GM23338 (cell line): Measurements from ENCODE around the gene ZNF267. TPM values are rescaled to one million over a fixed set of nuclear protein-coding genes. Genes with fewer than 3 reads are reported as not detected.
"Not testable (repeated sequence)": the region's sequence is repeated elsewhere in the genome, so short reads cannot be mapped to it uniquely, and the experiment has no call there.

Experiments
- ATAC-seq: fragments of 200-7000 bp; cut with Tn5 transposase; 3 replicates; pipeline ENCODE4 v1.9.1; 2020
- DNase-seq: peaks from one replicate; pipeline ENCODE4 v3.0.0-alpha.2; 2015; ENCODE audit warnings: low spot score
- H2AFZ ChIP-seq: fragments of 200-600 bp; sonication (generic); 2 replicates; pipeline ENCODE4 v1.8.0; 2016; ENCODE audit warnings: antibody characterized with exemption, mild to moderate bottlenecking, moderate library complexity
- H3F3A ChIP-seq: fragments of 200-600 bp; sonication (generic); replicated peaks from 2 replicates; pipeline ENCODE4 v1.8.0; 2017; ENCODE audit warnings: antibody characterized with exemption, mixed run types, low read depth
- H3K27ac ChIP-seq: fragments of 200-600 bp; sonication (generic); 2 replicates; pipeline ENCODE4 v1.6.1; 2016; ENCODE audit warnings: low read depth
- H3K27me3 ChIP-seq: fragments of 200-600 bp; sonication (generic); 2 replicates; pipeline ENCODE4 v1.8.0; 2016; ENCODE audit warnings: mild to moderate bottlenecking, mixed run types, moderate library complexity; ENCODE audit not compliant: insufficient read depth
- H3K36me3 ChIP-seq: fragments of 200-600 bp; sonication (generic); 2 replicates; pipeline ENCODE4 v1.8.0; 2016; ENCODE audit warnings: mild to moderate bottlenecking; ENCODE audit not compliant: insufficient read depth
- H3K4me1 ChIP-seq: fragments of 200-600 bp; sonication (generic); 2 replicates; pipeline ENCODE4 v1.8.0; 2016; ENCODE audit warnings: mild to moderate bottlenecking, moderate library complexity; ENCODE audit not compliant: insufficient read depth
- H3K4me2 ChIP-seq: fragments of 200-600 bp; sonication (generic); 2 replicates; pipeline ENCODE4 v1.7.1; 2017; ENCODE audit warnings: mixed run types
- H3K4me3 ChIP-seq: fragments of 200-600 bp; sonication (generic); 2 replicates; pipeline ENCODE4 v1.6.1; 2016; ENCODE audit warnings: mixed run types
- H3K79me2 ChIP-seq: fragments of 200-600 bp; sonication (generic); replicated peaks from 2 replicates; pipeline ENCODE4 v1.8.0; 2017; ENCODE audit warnings: mild to moderate bottlenecking; ENCODE audit not compliant: insufficient read depth
- H3K9me2 ChIP-seq: fragments of 200-600 bp; sonication (generic); 2 replicates; pipeline ENCODE4 v1.8.0; 2017; ENCODE audit not compliant: insufficient read depth
- H4K20me1 ChIP-seq: fragments of 200-600 bp; sonication (generic); replicated peaks from 2 replicates; pipeline ENCODE4 v1.8.0; 2017; ENCODE audit warnings: mild to moderate bottlenecking; ENCODE audit not compliant: insufficient read depth
- H3K27ac Mint-ChIP-seq: 2 replicates; pipeline ENCODE4 v1.8.0; 2020; ENCODE audit warnings: inconsistent platforms, mild to moderate bottlenecking, moderate library complexity, mixed read lengths
- H3K27me3 Mint-ChIP-seq: 3 replicates; pipeline ENCODE4 v1.8.0; 2022; ENCODE audit warnings: low read depth, mild to moderate bottlenecking, moderate library complexity, mixed read lengths, inconsistent platforms; ENCODE audit not compliant: insufficient read depth, poor library complexity
- H3K36me3 Mint-ChIP-seq: 3 replicates; pipeline ENCODE4 v1.8.0; 2021; ENCODE audit warnings: low read depth, mild to moderate bottlenecking, inconsistent platforms, moderate library complexity, mixed read lengths
- H3K4me1 Mint-ChIP-seq: 3 replicates; pipeline ENCODE4 v1.8.0; 2020; ENCODE audit warnings: mild to moderate bottlenecking, inconsistent platforms, mixed read lengths
- H3K4me3 Mint-ChIP-seq: 3 replicates; pipeline ENCODE4 v1.8.0; 2021; ENCODE audit warnings: moderate library complexity, mild to moderate bottlenecking, inconsistent platforms, mixed read lengths
- H3K9me3 Mint-ChIP-seq: 3 replicates; pipeline ENCODE4 v1.8.0; 2020; ENCODE audit warnings: moderate library complexity, mild to moderate bottlenecking, inconsistent platforms, mixed read lengths
- EZH2phosphoT487 ChIP-seq: fragments of 200-600 bp; sonication (generic); IDR thresholded peaks from one replicate; pipeline ENCODE4 v1.8.1; 2018; ENCODE audit warnings: antibody characterized with exemption; ENCODE audit not compliant: unreplicated experiment
- JUNB ChIP-seq: IDR thresholded peaks from one replicate; pipeline ENCODE4 v1.6.1; 2016; ENCODE audit warnings: antibody characterized with exemption; ENCODE audit not compliant: unreplicated experiment
- POLR2AphosphoS5 ChIP-seq: IDR thresholded peaks from 2 replicates; pipeline ENCODE4 v1.6.1; 2016; ENCODE audit warnings: antibody characterized with exemption, low read depth
- ZNF462 ChIP-seq: fragments of 250-450 bp; sonication (Bioruptor Pico); IDR thresholded peaks from 2 replicates; pipeline ENCODE4 v1.5.0; 2020; ENCODE audit warnings: mild to moderate bottlenecking, moderate library complexity
- polyA plus RNA-seq: library from polyadenylated mRNA; unstranded; fragments of >200 nt; fragmentation: Nextera tagmentation; extraction: Ambion mirVana; gene quantifications from 2 replicates; pipeline ENCODE4 v1.2.1, GENCODE V29; 2016
- total RNA-seq: library from RNA; depleted of rRNA; stranded (reverse); fragments of >200 nt; shearing (Covaris generic); gene quantifications from 2 replicates; pipeline ENCODE4 v1.2.3, GENCODE V29; 2014

The ZNF267 gene
- total and polyA plus RNA-seq, 2 experiments from 2014 or later, result 13.8 to 31.7 TPM

DNA sequence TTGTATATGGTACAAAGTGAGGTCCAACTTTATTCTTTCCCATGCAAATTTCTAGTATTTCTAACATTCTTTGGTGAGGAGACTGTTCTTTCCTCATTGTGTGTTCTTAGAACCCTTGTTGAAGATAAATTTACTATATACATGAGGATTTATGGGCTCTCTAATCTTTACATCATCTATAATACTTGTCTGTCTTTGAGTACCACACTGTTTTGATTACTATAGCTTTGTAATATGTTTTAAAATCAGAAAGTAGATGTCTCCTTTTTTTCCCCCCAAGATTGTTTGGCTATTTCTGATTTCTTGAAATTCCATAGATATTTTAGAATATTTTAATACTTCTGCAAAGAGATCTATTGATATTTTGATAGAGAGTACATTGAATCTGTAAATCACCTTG lies 23.7 kb downstream of the ZNF267 start (continued):
- TF ChIP-seq ZNF462 (CRISPR knock-in tag), result no peak

- Histone ChIP-seq H3K9me2 (no peaks in the 10 kb centered on the region), H3F3A (no peaks in the 10 kb centered on the region), H3K36me3 (peaks cover 22% of the 10 kb centered on the region), H4K20me1 (no peaks in the 10 kb centered on the region), H3K4me1 (no peaks in the 10 kb centered on the region), H2AFZ (no peak overlapping the region), H3K79me2 (peaks cover 75% of the 10 kb centered on the region), H3K4me2 (no peak overlapping the region), H3K27me3 (no peaks in the 10 kb centered on the region), H3K4me3 (no peak overlapping the region), H3K27ac (no peak overlapping the region)
- peaks cover 78% of the 10 kb centered on the region for H3K36me3 Mint-ChIP-seq
- no peaks in the 10 kb centered on the region for H3K27me3 Mint-ChIP-seq
- TF ChIP-seq EZH2phosphoT487 (no peak), POLR2AphosphoS5 (no peak), JUNB (no peak), ZNF462 (CRISPR knock-in tag) (no peak)
- no peak overlapping the region for H3K27ac Mint-ChIP-seq
- no peaks in the 10 kb centered on the region for H3K4me1 Mint-ChIP-seq
- no peak overlapping the region for H3K4me3 Mint-ChIP-seq
- DNase-seq (no peak), ATAC-seq (no peak)
- H3K9me3 Mint-ChIP-seq, result peaks cover 75% of the 10 kb centered on the region
Measured at GRCh38 chr16:31899505-31899904, 25.9 kb downstream of the ZNF267 start.

DNA sequence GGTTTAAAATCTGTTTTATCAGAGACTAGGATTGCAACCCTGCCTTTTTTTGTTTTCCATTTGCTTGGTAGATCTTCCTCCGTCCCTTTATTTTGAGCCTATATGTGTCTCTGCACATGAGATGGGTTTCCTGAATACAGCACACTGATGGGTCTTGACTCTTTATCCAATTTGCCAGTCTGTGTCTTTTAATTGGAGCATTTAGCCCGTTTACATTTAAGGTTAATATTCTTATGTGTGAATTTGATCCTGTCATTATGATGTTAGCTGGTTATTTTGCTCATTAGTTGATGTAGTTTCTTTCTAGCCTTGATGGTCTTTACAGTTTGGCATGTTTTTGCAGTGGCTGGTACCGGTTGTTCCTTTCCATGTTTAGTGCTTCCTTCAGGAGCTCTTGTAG lies 31.0 kb downstream of the ZNF267 start:
- H4K20me1 ChIP-seq, DNase-seq, H3K36me3 ChIP-seq, H3F3A ChIP-seq, H3K27ac Mint-ChIP-seq, H3K27me3 ChIP-seq, H3K4me3 Mint-ChIP-seq, ATAC-seq, H3K4me1 ChIP-seq, H2AFZ ChIP-seq, H3K27ac ChIP-seq, H3K4me3 ChIP-seq, H3K4me2 ChIP-seq, H3K9me2 ChIP-seq, H3K4me1 Mint-ChIP-seq, H3K27me3 Mint-ChIP-seq: not testable (repeated sequence)
- H3K79me2 ChIP-seq, result peaks cover 86% of the 10 kb centered on the region
- Mint-ChIP-seq H3K36me3 (peaks cover 76% of the 10 kb centered on the region), H3K9me3 (peaks cover 78% of the 10 kb centered on the region)
